Endothelial cell of umbilical vein (primary cell): ENCODE measurements around the gene CNPY1. TPM values are rescaled to one million over a fixed set of nuclear protein-coding genes. Genes with fewer than 3 reads are reported as not detected.

Experiments
- BruUV-seq: library from RNA; stranded (reverse); fragments of 400-500 nt; replicated peaks from 2 replicates; lab custom pipeline; 2021; lab: Mats Ljungman, UMichigan
- CTCF ChIA-PET: fragments of 300-600, 350-600 bp; sonication (Branson Sonifier 250); formaldehyde crosslinking; loops from one replicate; lab custom pipeline; 2021; ENCODE audit warnings: antibody characterized with exemption, inconsistent platforms; lab: Charles Lee
- POLR2A ChIA-PET: fragments of 300-600, 350-600 bp; sonication (Branson Sonifier 250); formaldehyde crosslinking; loops from one replicate; lab custom pipeline; 2021; ENCODE audit warnings: antibody characterized with exemption, inconsistent platforms; lab: Charles Lee
- DNase-seq: peaks from one replicate; pipeline ENCODE4 v3.0.0-alpha.2; 2011; ENCODE audit warnings: low read depth, low spot score
- FAIRE-seq: peaks from 2 replicates; lab custom pipeline; 2011; peaks lifted over from hg19 to GRCh38; lab: Jason Lieb, UNC
- H2AFZ ChIP-seq: 2 replicates; pipeline ENCODE4 v1.6.0; 2012; ENCODE audit warnings: low read depth, low read length, control low read depth, inconsistent platforms
- H3K27ac ChIP-seq: 2 replicates; pipeline ENCODE4 v1.5.1; 2011; ENCODE audit warnings: low read depth, mild to moderate bottlenecking, control low read depth, low read length, moderate library complexity; ENCODE audit not compliant: insufficient read depth
- H3K27me3 ChIP-seq, 2 experiments: 2 replicates each; pipeline versions ENCODE4 v1.6.0 to v1.6.1; 2011; ENCODE audit warnings: low read length in 2 of 2, mixed read lengths in 1 of 2; ENCODE audit not compliant: control insufficient read depth in 2 of 2, insufficient read depth in 2 of 2
- H3K36me3 ChIP-seq, 2 experiments: 2 replicates in 1 of 2; 3 replicates in 1 of 2; pipeline ENCODE4 v1.5.1; 2011; ENCODE audit warnings: low read length in 2 of 2, mild to moderate bottlenecking in 1 of 2, moderate library complexity in 1 of 2; ENCODE audit not compliant: control insufficient read depth in 2 of 2, insufficient read depth in 2 of 2; ENCODE audit errors: extremely low read depth in 1 of 2
- H3K4me1 ChIP-seq: 3 replicates; pipeline ENCODE4 v1.5.1; 2011; ENCODE audit warnings: mild to moderate bottlenecking, low read length; ENCODE audit not compliant: control insufficient read depth, insufficient read depth; ENCODE audit errors: extremely low read depth
- H3K4me2 ChIP-seq: 2 replicates; pipeline ENCODE4 v1.6.1; 2011; ENCODE audit warnings: low read length, control low read depth, mixed read lengths; ENCODE audit not compliant: insufficient read depth
- H3K4me3 ChIP-seq, 3 experiments: fragments of 200-600 bp in 1 of 3; sonication (generic), shearing (Covaris generic) in 1 of 3; replicated peaks in 1 of 3; 2 replicates each; pipeline ENCODE4 v1.5.1; 2011 to 2016; ENCODE audit warnings: control low read depth in 3 of 3, low read length in 3 of 3, mild to moderate bottlenecking in 2 of 3, inconsistent platforms in 1 of 3, low read depth in 1 of 3, moderate library complexity in 1 of 3; ENCODE audit not compliant: insufficient read depth in 1 of 3
- H3K79me2 ChIP-seq: 2 replicates; pipeline ENCODE4 v1.6.0; 2012; ENCODE audit warnings: low read length, inconsistent platforms; ENCODE audit not compliant: control insufficient read depth, insufficient read depth
- H3K9ac ChIP-seq: replicated peaks from 2 replicates; pipeline ENCODE3; 2011; ENCODE audit warnings: low read length, control low read depth; ENCODE audit not compliant: insufficient read depth; ENCODE audit errors: extremely low read depth
- H3K9me1 ChIP-seq: replicated peaks from 3 replicates; pipeline ENCODE4 v1.6.0; 2011; ENCODE audit warnings: mild to moderate bottlenecking, low read length; ENCODE audit not compliant: control insufficient read depth, insufficient read depth; ENCODE audit errors: extremely low read depth
- H3K9me3 ChIP-seq: replicated peaks from 2 replicates; pipeline ENCODE4 v1.5.1; 2012; ENCODE audit warnings: low read length, inconsistent platforms; ENCODE audit not compliant: control insufficient read depth, insufficient read depth
- H4K20me1 ChIP-seq: replicated peaks from 2 replicates; pipeline ENCODE3; 2011; ENCODE audit warnings: mild to moderate bottlenecking, low read length; ENCODE audit not compliant: control insufficient read depth, insufficient read depth; ENCODE audit errors: extremely low read depth
- CTCF ChIP-seq, 2 donors: IDR thresholded peaks; 1 replicate in 1 of 2; 2 replicates in 1 of 2; pipeline ENCODE4 v1.5.1; 2011; ENCODE audit warnings: low read length in 2 of 2, mild to moderate bottlenecking in 2 of 2, moderate library complexity in 2 of 2, control low read depth in 1 of 2, inconsistent platforms in 1 of 2, low read depth in 1 of 2; ENCODE audit not compliant: insufficient read depth in 1 of 2; ENCODE audit errors: extremely low read depth in 1 of 2
- EZH2 ChIP-seq: IDR thresholded peaks from 2 replicates; pipeline ENCODE4 v1.6.1; 2012; ENCODE audit warnings: borderline replicate concordance, low read depth, mild to moderate bottlenecking, moderate library complexity, low read length, inconsistent platforms; ENCODE audit not compliant: severe bottlenecking
- FOS ChIP-seq: IDR thresholded peaks from 2 replicates; pipeline ENCODE4 v1.6.1; 2011; ENCODE audit warnings: mild to moderate bottlenecking, low read length, moderate library complexity, borderline replicate concordance; ENCODE audit not compliant: insufficient read depth
- JUN ChIP-seq: IDR thresholded peaks from 2 replicates; pipeline ENCODE4 v1.6.1; 2011; ENCODE audit warnings: borderline replicate concordance, low read depth; ENCODE audit not compliant: insufficient read length, insufficient read depth
- MYC ChIP-seq: IDR thresholded peaks from one replicate; pipeline ENCODE4 v1.6.1; 2011; ENCODE audit warnings: mild to moderate bottlenecking, low read depth, low read length
- POLR2A ChIP-seq: IDR thresholded peaks from 2 replicates; pipeline ENCODE4 v1.6.1; 2012; ENCODE audit warnings: low read depth, mild to moderate bottlenecking, control low read depth, low read length
- POLR2AphosphoS5 ChIP-seq: IDR thresholded peaks from 2 replicates; pipeline ENCODE4 v1.6.1; 2012; ENCODE audit warnings: low read depth, mild to moderate bottlenecking, control low read depth, low read length, moderate library complexity; ENCODE audit not compliant: insufficient read depth
- dilution Hi-C: fragments of 300-500 bp; cut with MboI; formaldehyde crosslinking; loops from one replicate; pipeline ENCODE4 v1.15.0; 2019; ENCODE audit warnings: low sequenced_read_pairs; ENCODE audit not compliant: extremely low pct_ligation_motif_present
- intact Hi-C: fragments of 100-400 bp; cut with micrococcal nuclease; formaldehyde crosslinking; loops from one replicate; pipeline ENCODE4 v1.10.0; 2022
- polyA plus RNA-seq, 4 experiments: library from polyadenylated mRNA; depleted of rRNA in 3 of 4; stranded (reverse) in 3 of 4; unstranded in 1 of 4; fragments of >200 nt; gene quantifications; 2 replicates each; pipeline versions ENCODE4 v1.2.1 to v1.2.3, GENCODE V29; 2011 to 2012; ENCODE audit warnings: missing spikeins in 1 of 4
- total RNA-seq: library from RNA; stranded (reverse); gene quantifications from 2 replicates; pipeline ENCODE4 v1.2.3, GENCODE V29; 2021

CNPY1 gene
- total and polyA plus RNA-seq, 2 donors (not counting 3 experiments of a cell fraction or from before 2014, with no cell fraction given): not detected

DNA sequence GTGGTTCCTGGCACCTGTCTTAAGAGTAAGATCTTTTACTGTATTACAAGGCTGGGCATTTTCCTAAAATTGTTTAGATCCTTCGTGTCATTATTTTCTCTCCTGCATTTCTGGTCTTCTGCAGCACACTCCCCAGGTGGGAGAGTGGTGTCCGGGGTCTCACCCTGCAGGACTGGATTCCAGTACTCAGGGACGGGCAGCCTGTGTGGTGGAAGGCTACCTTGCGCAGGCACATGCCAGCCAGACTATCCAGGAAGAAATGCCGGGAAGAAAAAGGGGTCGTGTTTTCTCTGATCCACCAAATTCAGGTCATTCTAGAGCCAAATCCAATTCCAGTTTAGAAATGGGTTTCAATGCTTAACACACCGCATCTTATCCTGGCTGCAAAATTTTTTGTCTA lies 27.7 kb downstream of the CNPY1 start:
- peaks cover 0 to 3% of the 10 kb centered on the region in 2 experiments for H3K27me3 ChIP-seq
- POLR2A ChIA-PET: no interaction called here
- H3K79me2 ChIP-seq: no peaks in the 10 kb centered on the region
- H3K9me3 ChIP-seq: no peaks in the 10 kb centered on the region
- no peak for FAIRE-seq
- no peak overlapping the region for H3K9ac ChIP-seq
- H3K27ac ChIP-seq: no peak overlapping the region
- H3K36me3 ChIP-seq: no peaks in the 10 kb centered on the region
- no peak overlapping the region for H3K4me2 ChIP-seq
- CTCF ChIA-PET: no interaction called here
- H2AFZ ChIP-seq: no peak overlapping the region
- no TSS peak for BruUV-seq
- no peaks in the 10 kb centered on the region for H3K4me1 ChIP-seq
- TF ChIP-seq POLR2AphosphoS5: no peak
- no peak for TF ChIP-seq FOS
- TF ChIP-seq POLR2A: no peak
- TF ChIP-seq CTCF (IDR thresholded peaks at IDR 0.05; ENCODE audit: extremely low read depth in 1 of 2, insufficient read depth in 1 of 2, low read depth in 1 of 2, low read length in 2 of 2): no peak
- TF ChIP-seq JUN: no peak
- TF ChIP-seq EZH2: no peak
- TF ChIP-seq MYC: no peak
- intact Hi-C loops (no loop called here), dilution Hi-C loops (no loop called here)
- H3K4me3 ChIP-seq: no peak overlapping the region
- H4K20me1 ChIP-seq: no peaks in the 10 kb centered on the region
- DNase-seq: no peak
- H3K9me1 ChIP-seq: no peaks in the 10 kb centered on the region
